Psoas muscle (tissue), 8 donors: Measurements from ENCODE around the gene USP8. TPM values are rescaled to one million over a fixed set of nuclear protein-coding genes. Genes with fewer than 3 reads are reported as not detected.

Experiments used
- ATAC-seq, 4 donors: fragments of 200-7000 bp; cut with Tn5 transposase; one replicate each; pipeline ENCODE4 v1.9.1; 2020; ENCODE audit warnings: moderate library complexity in 3 of 4, mild to moderate bottlenecking in 2 of 4
- DNase-seq, 2 donors: peaks; one replicate each; pipeline ENCODE4 v3.0.0-alpha.2; 2020
- H3K27ac ChIP-seq: fragments of 200-600 bp; one replicate; pipeline ENCODE4 v1.8.0; 2022
- H3K27me3 ChIP-seq, 3 donors: fragments of 200-600 bp in 1 of 3; one replicate each; pipeline versions ENCODE4 v1.6.1 to v1.8.0; 2013 to 2022; ENCODE audit warnings: low read length in 2 of 3, mild to moderate bottlenecking in 2 of 3, moderate library complexity in 1 of 3; ENCODE audit not compliant: insufficient read depth in 3 of 3
- H3K36me3 ChIP-seq, 2 donors: fragments of 200-600 bp in 1 of 2; one replicate each; pipeline versions ENCODE4 v1.6.1 to v1.8.0; 2013 to 2022; ENCODE audit warnings: low read depth in 1 of 2, mild to moderate bottlenecking in 1 of 2, moderate library complexity in 1 of 2; ENCODE audit not compliant: insufficient read depth in 1 of 2
- H3K4me1 ChIP-seq: fragments of 200-600 bp; one replicate; pipeline ENCODE4 v1.8.0; 2022
- H3K4me3 ChIP-seq: fragments of 200-600 bp; one replicate; pipeline ENCODE4 v1.8.0; 2022; ENCODE audit warnings: mild to moderate bottlenecking
- H3K9me3 ChIP-seq: fragments of 200-600 bp; one replicate; pipeline ENCODE4 v1.8.0; 2022
- WGBS, 3 donors: extraction: QIAGEN DNeasy Blood & Tissue Kit; methylation state at CpG; one replicate each; pipeline versions ENCODE4 v1.1.6 to v1.1.7; 2013; 5-methylcytosine and 5-hydroxymethylcytosine counted together
- intact Hi-C, 2 donors: fragments of 100-400 bp; cut with DNase I; formaldehyde crosslinking; loops; one replicate each; pipeline versions ENCODE4 v1.11.0 to v1.14.2; 2022
- polyA plus RNA-seq, 3 donors: library from polyadenylated mRNA; stranded (reverse); fragments of 200-250 nt; gene quantifications; one replicate each; pipeline ENCODE4 v1.2.3, GENCODE V29; 2013
- total RNA-seq, 4 donors: library from RNA; stranded (reverse); fragmentation: NEBNext Ultra II Directional in 2 of 4; extraction: Animal tissue kit (Norgen Biotek cat#: 25700) in 2 of 4; gene quantifications; one replicate each; pipeline versions ENCODE4 v1.2.1 to v1.2.4, GENCODE V29; 2021 to 2023
- TF ChIP-seq, protein P1 (sequence below): fragments of 200-600 bp; IDR thresholded peaks from one replicate; pipeline ENCODE4 v1.8.0; 2022; ENCODE audit warnings: antibody characterized with exemption
- donor health status: healthy with polysubstance abuse.
- donor health status: DM: no; HTN: no; CAD: no; lungs with moderate emphysema.
- donor health status: Bipolar disorder and iron deficiency.
- donor health status: healthy.
- donor health status: DM: yes; HTN: yes; CAD: no.
- donor health status: DM: no; HTN: no; CAD: no.
- donor health status: DM: no; HTN: no; CAD: no.
- donor health status: DM: yes; HTN: yes; CAD: no.

USP8 gene
- total and polyA plus RNA-seq, 7 donors: 16.9 to 42.9 (median 30.7) TPM

DNA sequence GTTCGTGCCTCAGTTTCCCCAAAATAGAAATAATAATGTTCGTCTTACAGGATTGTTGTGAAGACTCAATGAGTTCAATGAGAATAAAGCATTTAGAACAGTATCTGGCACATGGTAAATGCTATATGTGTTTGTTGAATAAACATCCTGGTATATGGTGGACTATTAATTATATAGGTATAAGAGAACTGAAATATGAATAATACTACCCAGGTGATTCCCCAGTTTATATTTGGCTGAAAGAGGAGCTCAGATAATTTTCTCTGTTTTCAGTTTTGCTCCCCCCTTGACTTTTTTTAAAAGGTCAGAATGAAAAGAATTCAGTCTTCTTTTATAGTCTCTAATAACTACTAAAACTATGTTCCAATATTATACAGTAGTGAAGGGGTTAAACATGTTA, 46.9 kb downstream of the USP8 start:
- H3K36me3 ChIP-seq: peaks cover 0 to 87% of the 10 kb centered on the region in 2 donors
- H3K9me3 ChIP-seq: no peaks in the 10 kb centered on the region
- no peak for DNase-seq
- no peaks in the 10 kb centered on the region for H3K4me1 ChIP-seq
- H3K27me3 ChIP-seq: no peaks in the 10 kb centered on the region
- TF ChIP-seq, protein P1, sequence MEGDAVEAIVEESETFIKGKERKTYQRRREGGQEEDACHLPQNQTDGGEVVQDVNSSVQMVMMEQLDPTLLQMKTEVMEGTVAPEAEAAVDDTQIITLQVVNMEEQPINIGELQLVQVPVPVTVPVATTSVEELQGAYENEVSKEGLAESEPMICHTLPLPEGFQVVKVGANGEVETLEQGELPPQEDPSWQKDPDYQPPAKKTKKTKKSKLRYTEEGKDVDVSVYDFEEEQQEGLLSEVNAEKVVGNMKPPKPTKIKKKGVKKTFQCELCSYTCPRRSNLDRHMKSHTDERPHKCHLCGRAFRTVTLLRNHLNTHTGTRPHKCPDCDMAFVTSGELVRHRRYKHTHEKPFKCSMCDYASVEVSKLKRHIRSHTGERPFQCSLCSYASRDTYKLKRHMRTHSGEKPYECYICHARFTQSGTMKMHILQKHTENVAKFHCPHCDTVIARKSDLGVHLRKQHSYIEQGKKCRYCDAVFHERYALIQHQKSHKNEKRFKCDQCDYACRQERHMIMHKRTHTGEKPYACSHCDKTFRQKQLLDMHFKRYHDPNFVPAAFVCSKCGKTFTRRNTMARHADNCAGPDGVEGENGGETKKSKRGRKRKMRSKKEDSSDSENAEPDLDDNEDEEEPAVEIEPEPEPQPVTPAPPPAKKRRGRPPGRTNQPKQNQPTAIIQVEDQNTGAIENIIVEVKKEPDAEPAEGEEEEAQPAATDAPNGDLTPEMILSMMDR: no peak
- no peak for ATAC-seq
- intact Hi-C loops: no loop called here
- 92 to 96% (median 94%) methylated on average over 2 of the region's 2 CpGs for WGBS, 3 donors
- H3K27ac ChIP-seq: no peak overlapping the region
- no peak overlapping the region for H3K4me3 ChIP-seq

DNA sequence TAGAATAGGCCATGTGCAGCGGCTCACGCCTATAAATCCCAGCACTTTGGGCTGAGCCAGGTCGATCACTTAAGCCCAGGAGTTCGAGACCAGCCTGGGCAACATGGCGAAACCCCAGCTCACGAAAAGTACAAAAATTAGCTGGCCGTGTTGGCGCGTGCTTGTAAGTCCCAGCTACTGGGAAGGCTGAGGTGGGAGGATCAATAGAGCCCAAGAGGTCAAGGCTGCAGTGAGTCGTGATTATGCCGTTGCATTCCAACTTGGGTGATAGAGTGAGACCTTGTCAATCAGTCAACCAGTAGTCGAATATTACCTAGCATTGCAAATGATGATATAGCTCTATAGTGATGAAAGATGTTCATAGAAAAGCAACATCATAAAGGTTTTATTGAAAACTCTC, 51.9 kb downstream of the USP8 start:
- Histone ChIP-seq H3K36me3 (peaks cover 0 to 98% of the 10 kb centered on the region in 2 donors), H3K4me3 (no peak overlapping the region), H3K27ac (no peak overlapping the region), H3K9me3 (no peaks in the 10 kb centered on the region), H3K27me3 (no peaks in the 10 kb centered on the region), H3K4me1 (no peaks in the 10 kb centered on the region)
- TF ChIP-seq, protein P1: no peak
- 94 to 96% (median 95%) methylated on average over 12 of the region's 12 CpGs for WGBS, 3 donors
- no peak for DNase-seq
- intact Hi-C loops: no loop called here
- ATAC-seq: no peak

- intact Hi-C loops: loop anchor here in 1 of 2 donors (5.0 kb wide), 2 partner anchors 93 to 238 kb away; no protein-coding TSS in a partner anchor
- ATAC-seq (no peak), DNase-seq (no peak)
- no peaks in the 10 kb centered on the region for H3K27me3 ChIP-seq
- WGBS, 3 donors: 96 to 100% (median 98%) methylated on average over 1 of the region's 1 CpG
- peaks cover 3 to 93% of the 10 kb centered on the region in 2 donors for H3K36me3 ChIP-seq
- no peak overlapping the region for H3K27ac ChIP-seq
- no peaks in the 10 kb centered on the region for H3K9me3 ChIP-seq
- no peaks in the 10 kb centered on the region for H3K4me1 ChIP-seq
- no peak overlapping the region for H3K4me3 ChIP-seq
- TF ChIP-seq, protein P1: no peak
Observed at GRCh38 chr15:50484781-50485180, 60.6 kb downstream of the USP8 start.

GRCh38 chr15:50485389-50485788, 61.2 kb downstream of the USP8 start:
- DNase-seq (no peak), ATAC-seq (no peak)
- Histone ChIP-seq H3K27ac (no peak overlapping the region), H3K4me3 (no peak overlapping the region), H3K9me3 (no peaks in the 10 kb centered on the region), H3K27me3 (no peaks in the 10 kb centered on the region), H3K4me1 (no peaks in the 10 kb centered on the region), H3K36me3 (peaks cover 3 to 93% of the 10 kb centered on the region in 2 donors)
- intact Hi-C loops: no loop called here
- TF ChIP-seq, protein P1: no peak
- 89 to 98% (median 94%) methylated on average over 3 of the region's 3 CpGs for WGBS, 3 donors

DNA sequence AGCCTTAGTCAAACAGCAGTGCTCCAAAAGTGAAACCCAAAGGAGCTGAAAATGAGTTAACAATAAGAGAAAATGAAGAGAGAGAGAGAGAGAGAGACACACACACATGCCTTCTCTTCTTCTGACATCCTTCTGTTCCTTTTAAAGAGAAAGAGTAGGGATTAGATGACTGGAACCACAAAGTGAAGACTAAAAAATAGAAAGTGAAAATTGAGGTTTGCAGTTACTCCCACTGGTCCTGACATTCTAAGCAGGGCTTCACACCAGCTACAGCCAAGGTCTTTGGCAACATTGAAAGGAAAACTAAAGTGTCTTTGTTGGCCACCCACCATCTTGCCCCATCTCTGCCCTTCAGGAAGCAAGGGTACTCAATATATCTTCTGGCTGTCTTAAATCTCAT, 63.1 kb downstream of the USP8 start:
- intact Hi-C loops: no loop called here
- Histone ChIP-seq H3K9me3 (no peaks in the 10 kb centered on the region), H3K27ac (no peak overlapping the region), H3K27me3 (no peaks in the 10 kb centered on the region), H3K4me3 (no peak overlapping the region), H3K4me1 (no peaks in the 10 kb centered on the region), H3K36me3 (peaks cover 5 to 93% of the 10 kb centered on the region in 2 donors)
- TF ChIP-seq, protein P1: no peak
- no peak for DNase-seq
- no peak for ATAC-seq
